Esophagus squamous epithelium (tissue), 5 donors: Measurements from ENCODE around the gene MTMR3. TPM values are rescaled to one million over a fixed set of nuclear protein-coding genes. Genes with fewer than 3 reads are reported as not detected.

ENCODE experiments used
- DNase-seq: peaks from one replicate; lab custom pipeline; 2025; lab: John Stamatoyannopoulos, UW
- H3K27ac ChIP-seq, 4 donors: fragments of 200-600 bp; sonication (generic); one replicate each; pipeline ENCODE4 v1.5.1; 2016 to 2019; ENCODE audit warnings: mild to moderate bottlenecking in 1 of 4
- H3K27me3 ChIP-seq, 4 donors: fragments of 200-600 bp; sonication (generic); 1 replicate in 3 of 4; 2 replicates in 1 of 4; pipeline versions ENCODE4 v1.5.1 to v1.6.0; 2017 to 2021; ENCODE audit warnings: antibody characterized with exemption in 1 of 4
- H3K36me3 ChIP-seq, 3 donors: fragments of 200-600 bp; sonication (generic); one replicate each; pipeline ENCODE4 v1.5.1; 2016 to 2019
- H3K4me1 ChIP-seq, 3 donors: fragments of 200-600 bp; sonication (generic); one replicate each; pipeline ENCODE4 v1.5.1; 2017 to 2019
- H3K4me3 ChIP-seq, 4 donors: fragments of 200-600 bp; sonication (generic); 1 replicate in 3 of 4; 2 replicates in 1 of 4; pipeline ENCODE4 v1.5.1; 2016 to 2019; ENCODE audit warnings: mild to moderate bottlenecking in 2 of 4, moderate library complexity in 1 of 4
- H3K9me3 ChIP-seq, 3 donors: fragments of 200-600 bp; sonication (generic); one replicate each; pipeline ENCODE4 v1.5.1; 2016 to 2019
- CTCF ChIP-seq, 6 experiments: fragments of 450-650 bp in 4 of 6; fragments of 200-600 bp in 2 of 6; sonication (generic) in 2 of 6; IDR thresholded peaks; one replicate each; pipeline ENCODE4 v1.5.1; 2016 to 2019; ENCODE audit warnings: antibody characterized with exemption in 6 of 6, mild to moderate bottlenecking in 4 of 6, moderate library complexity in 4 of 6
- POLR2A ChIP-seq, 4 donors: fragments of 450-650 bp; IDR thresholded peaks; one replicate each; pipeline ENCODE4 v1.6.1; 2017; ENCODE audit warnings: antibody characterized with exemption in 4 of 4, mild to moderate bottlenecking in 4 of 4, moderate library complexity in 3 of 4
- WGBS, 2 donors: methylation state at CpG; one replicate each; pipeline ENCODE4 v1.1.5; 2018; 5-methylcytosine and 5-hydroxymethylcytosine counted together
- intact Hi-C: fragments of 100-400 bp; cut with DNase I; formaldehyde crosslinking; loops from one replicate; pipeline ENCODE4 v1.15.0; 2022
- small RNA-seq, 4 donors: library from RNA; depleted of rRNA; stranded (forward); fragments of <200 nt; gene quantifications; one replicate each; pipeline ENCODE3, GENCODE V24; 2016
- total RNA-seq, 4 donors: library from RNA; depleted of rRNA; stranded (reverse); fragments of >200 nt; gene quantifications; one replicate each; pipeline ENCODE4 v1.1.0, GENCODE V29; 2016
- donor health status: DM: yes; HTN: yes; CAD: no.

The MTMR3 gene
- total RNA-seq, 4 donors from 2014 or later, result 34.9 to 63.1 (median 38.4) TPM

DNA sequence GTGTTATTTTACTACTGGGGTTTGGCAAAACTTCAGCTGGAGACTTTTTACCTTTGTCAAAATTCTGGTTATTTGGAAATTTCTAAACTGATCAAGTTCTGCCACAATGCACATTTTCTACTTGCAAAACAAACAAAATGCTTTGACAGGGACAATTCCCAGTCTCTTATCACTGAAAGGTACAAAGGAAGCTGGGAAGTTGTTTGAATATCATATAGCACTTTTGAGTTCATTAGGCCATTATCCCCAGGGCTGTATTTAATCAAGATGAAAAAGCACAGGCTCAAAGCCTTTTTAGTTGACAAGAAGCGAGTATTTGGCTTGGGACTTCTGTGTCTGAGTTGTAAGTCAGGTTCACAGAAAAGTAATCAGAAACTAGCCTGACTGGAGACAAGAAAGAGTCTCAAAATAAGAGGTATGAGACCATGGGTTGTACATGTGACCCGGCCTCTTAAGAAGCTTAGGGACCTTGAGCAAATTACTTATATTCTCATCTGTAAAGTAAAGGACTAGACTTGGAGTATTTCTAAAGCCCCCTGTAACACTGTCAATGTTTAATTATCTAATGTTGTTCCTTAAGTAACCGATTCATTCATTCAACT, 194.4 kb downstream of the MTMR3 start:
- intact Hi-C loops, result no loop called here
- Histone ChIP-seq H3K36me3 (no peaks in the 10 kb centered on the region), H3K4me3 (no peak overlapping the region), H3K4me1 (peaks cover 0 to 18% (median 0%) of the 10 kb centered on the region in 3 donors), H3K27me3 (peaks cover 0 to 37% (median 0%) of the 10 kb centered on the region in 4 donors), H3K27ac (no peak overlapping the region), H3K9me3 (no peaks in the 10 kb centered on the region)
- TF ChIP-seq POLR2A (IDR thresholded peaks at IDR 0.05) (no peak), CTCF (IDR thresholded peaks at IDR 0.05) (no peak)
- WGBS, 2 donors, result 88 to 90% methylated on average over 3 of the region's 3 CpGs
- no peak for DNase-seq

GRCh38 chr22:30078320-30079311, 195.6 kb downstream of the MTMR3 start:
- WGBS, 2 donors, result 21 to 37% methylated on average over 7 to 10 of the region's 10 CpGs
- H3K9me3 ChIP-seq, result no peaks in the 10 kb centered on the region
- H3K27me3 ChIP-seq, result peaks cover 0 to 37% (median 0%) of the 10 kb centered on the region in 4 donors
- no peak for TF ChIP-seq CTCF (IDR thresholded peaks at IDR 0.05)
- no peak for TF ChIP-seq POLR2A (IDR thresholded peaks at IDR 0.05)
- H3K27ac ChIP-seq, result no peak overlapping the region
- H3K4me1 ChIP-seq, result peaks cover 0 to 18% (median 0%) of the 10 kb centered on the region in 3 donors
- no peaks in the 10 kb centered on the region for H3K36me3 ChIP-seq
- DNase-seq, result no peak
- no peak overlapping the region for H3K4me3 ChIP-seq
- intact Hi-C loops, result no loop called here

- peak within 1 kb of the TSS in 3 of 4 donors; percentile 16 to 40 (median 20) for H3K4me3 ChIP-seq
- WGBS, 2 donors, result 33 to 49% methylated on average over 13 to 22 of the region's 53 CpGs
- DNase-seq, result no peak
These were observed 197.1 kb downstream of the MTMR3 start, which contains the start of gene HORMAD2 for GRCh38 chr22:30079952-30080533. TSS of gene HORMAD2 (plus strand) at chr22:30080464. CDS start at chr22:30093953, 13,489 bp downstream.

More at GRCh38 chr22:30079952-30080533, 197.1 kb downstream of the MTMR3 start, which contains the start of gene HORMAD2:
- H3K4me1 ChIP-seq, result peaks cover 0 to 18% (median 0%) of the 10 kb centered on the region in 3 donors
- no peaks in the 10 kb centered on the region for H3K36me3 ChIP-seq
- no peak for TF ChIP-seq CTCF (IDR thresholded peaks at IDR 0.05)
- TF ChIP-seq POLR2A (IDR thresholded peaks at IDR 0.05), result no peak
- H3K9me3 ChIP-seq, result no peaks in the 10 kb centered on the region
- intact Hi-C loops, result no loop called here
- H3K27me3 ChIP-seq, result peaks cover 0 to 37% (median 0%) of the 10 kb centered on the region in 4 donors
- H3K27ac ChIP-seq, result no peak within 1 kb of the TSS

Small RNA genes lying within 50 kb of the gene (small RNA-seq; reads per million reads assigned to genes)
- gene MIR6818, result 0 reads per million in 4 donors
- gene RNU6-331P, result 0 reads per million in 4 donors

Other genes starting within 250 kb of the MTMR3 start
- gene CABP7, start 163.2 kb upstream of the MTMR3 start, total RNA-seq, result under 1 TPM in 1 of 4 donors, not detected in 3; 0.13 TPM
- 10 to 100 TPM; 10.1 to 43.8 (median 18.1) TPM for gene ZMAT5, start 116.2 kb upstream of the MTMR3 start, total RNA-seq
- 10 to 100 TPM; 50.7 to 94.8 (median 65.0) TPM for gene UQCR10, start 115.8 kb upstream of the MTMR3 start, total RNA-seq
- gene ASCC2, start 44.9 kb upstream of the MTMR3 start, total RNA-seq, result 10 to 100 TPM; 47.5 to 99.7 (median 57.8) TPM
- not detected for gene HORMAD2, start 197.3 kb downstream of the MTMR3 start, total RNA-seq